Activated CD8-positive, alpha-beta memory T cell treated with anti-CD3 and anti-CD28 coated beads for 48 hours (primary cell): Measurements from ENCODE around the gene CWC27.

Source experiments
- DNase-seq, 3 experiments: peaks; one replicate each; pipeline ENCODE4 v3.0.0-alpha.2; 2020; ENCODE audit warnings: low read depth in 2 of 3, low spot score in 2 of 3

CWC27 gene

GRCh38 chr5:64972591-64972990 lies 203.9 kb downstream of the CWC27 start:
- no peak for DNase-seq

- DNase-seq = no peak
These were observed 204.5 kb downstream of the CWC27 start for GRCh38 chr5:64973215-64973614.

GRCh38 chr5:64977779-64978178 lies 209.0 kb downstream of the CWC27 start:
- no peak for DNase-seq

- no peak for DNase-seq
These were observed 209.8 kb downstream of the CWC27 start for GRCh38 chr5:64978546-64978945.

GRCh38 chr5:64979531-64979930 lies 210.8 kb downstream of the CWC27 start:
- DNase-seq = no peak

GRCh38 chr5:64980176-64980575 lies 211.4 kb downstream of the CWC27 start:
- DNase-seq = no peak

- DNase-seq = no peak
These were observed 219.0 kb downstream of the CWC27 start for GRCh38 chr5:64987768-64988167.

GRCh38 chr5:65009207-65009606 lies 240.5 kb downstream of the CWC27 start:
- no peak for DNase-seq

- no peak for DNase-seq
These were observed 242.1 kb downstream of the CWC27 start for GRCh38 chr5:65010841-65011240.

- DNase-seq = no peak
These were observed 243.7 kb downstream of the CWC27 start for GRCh38 chr5:65012301-65012892.

- no peak for DNase-seq
These were observed 244.4 kb downstream of the CWC27 start for GRCh38 chr5:65013166-65013565.

GRCh38 chr5:65014769-65015168 lies 246.0 kb downstream of the CWC27 start:
- no peak for DNase-seq

GRCh38 chr5:65015767-65016166 lies 247.0 kb downstream of the CWC27 start:
- DNase-seq = no peak

GRCh38 chr5:65017636-65018035 lies 248.9 kb downstream of the CWC27 start:
- DNase-seq = no peak

GRCh38 chr5:65018763-65019162 lies 250.0 kb downstream of the CWC27 start:
- no peak for DNase-seq

GRCh38 chr5:65020492-65020891 lies 251.8 kb downstream of the CWC27 start:
- no peak for DNase-seq

GRCh38 chr5:65021527-65022226 lies 252.9 kb downstream of the CWC27 start:
- no peak for DNase-seq

GRCh38 chr5:65022932-65023331 lies 254.2 kb downstream of the CWC27 start:
- DNase-seq = no peak

- DNase-seq = no peak
These were observed 256.0 kb downstream of the CWC27 start for GRCh38 chr5:65024681-65025080.

- no peak for DNase-seq
These were observed 258.3 kb downstream of the CWC27 start for GRCh38 chr5:65026816-65027548.

- no peak for DNase-seq
These were observed 260.4 kb downstream of the CWC27 start for GRCh38 chr5:65029178-65029577.

- DNase-seq = no peak
These were observed 261.3 kb downstream of the CWC27 start for GRCh38 chr5:65030056-65030455.
